Renal cortical epithelial cell (primary cell): ENCODE measurements around the gene BTN2A1. TPM values are rescaled to one million over a fixed set of nuclear protein-coding genes. Genes with fewer than 3 reads are reported as not detected.

Experiments
- DNase-seq: peaks from one replicate; pipeline ENCODE4 v3.0.0-alpha.2; 2011; ENCODE audit warnings: low read depth
- total RNA-seq: library from RNA; depleted of rRNA; stranded (reverse); fragments of >200 nt; gene quantifications from 2 replicates; pipeline ENCODE4 v1.2.3, GENCODE V29; 2014

The BTN2A1 gene
- total RNA-seq, 1 donor from 2014 or later: 13.5 TPM

GRCh38 chr6:26468829-26469228, 11.1 kb downstream of the BTN2A1 start:
- no peak for DNase-seq

- no peak for DNase-seq
These were observed 12.9 kb downstream of the BTN2A1 start for GRCh38 chr6:26470643-26471042.

DNA sequence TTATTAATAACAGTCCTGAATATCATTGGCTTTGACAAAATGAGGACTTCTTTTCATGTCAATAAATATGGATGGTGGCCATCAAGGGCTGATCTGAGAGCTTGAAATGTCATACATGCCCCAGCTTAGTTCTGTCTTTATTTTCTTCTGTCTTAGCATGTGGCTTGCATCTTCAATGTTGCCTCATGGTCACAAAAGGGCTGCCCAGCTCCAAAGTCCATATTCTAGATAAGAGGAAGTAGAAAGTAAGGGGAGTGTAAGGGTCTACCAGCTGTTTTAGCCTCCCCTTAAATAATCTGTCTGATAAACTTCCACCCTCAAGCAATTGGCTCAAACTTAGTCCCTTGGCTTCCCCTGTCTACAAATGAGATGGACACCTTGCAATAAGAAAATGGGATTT, 14.2 kb downstream of the BTN2A1 start:
- DNase-seq: no peak

GRCh38 chr6:26472549-26473290, 15.0 kb downstream of the BTN2A1 start:
- no peak for DNase-seq

- DNase-seq: no peak
These were observed 15.6 kb downstream of the BTN2A1 start for GRCh38 chr6:26473429-26473757.

DNA sequence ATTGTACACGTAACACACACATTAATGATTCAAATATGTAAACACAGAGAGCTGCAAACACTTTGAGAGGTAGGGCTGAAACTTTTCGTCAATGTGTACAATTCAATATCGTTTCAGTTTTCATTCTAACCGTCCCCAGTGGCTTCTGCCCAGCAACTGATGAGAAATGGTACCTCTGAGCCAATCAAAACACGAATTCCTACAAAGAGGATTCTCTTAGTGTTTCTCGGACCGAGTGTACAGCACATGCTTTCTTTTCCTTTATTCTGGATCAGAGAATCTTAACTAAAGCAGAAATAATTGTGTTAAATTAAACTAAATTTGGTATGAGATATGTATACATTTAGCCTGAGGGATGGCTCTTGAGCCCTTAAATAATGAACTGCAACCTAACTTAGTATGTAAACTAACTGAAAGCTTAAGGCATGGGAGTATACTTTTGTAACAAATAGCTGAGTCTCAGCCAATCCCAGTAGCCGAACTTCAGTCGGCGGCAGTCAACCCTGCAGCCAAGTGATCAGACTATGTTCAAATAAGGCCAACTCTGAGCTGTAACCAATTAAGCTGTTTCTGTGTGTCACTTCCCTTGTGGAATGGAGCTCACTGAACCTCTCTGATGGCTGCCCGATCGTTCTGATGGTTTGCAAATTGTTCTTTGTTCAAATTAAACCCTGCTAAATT, 16.1 kb downstream of the BTN2A1 start:
- DNase-seq: peak; percentile 99

GRCh38 chr6:26474439-26474881, 16.7 kb downstream of the BTN2A1 start:
- no peak for DNase-seq

GRCh38 chr6:26475823-26476729, 18.3 kb downstream of the BTN2A1 start:
- DNase-seq: peak; percentile 28

DNA sequence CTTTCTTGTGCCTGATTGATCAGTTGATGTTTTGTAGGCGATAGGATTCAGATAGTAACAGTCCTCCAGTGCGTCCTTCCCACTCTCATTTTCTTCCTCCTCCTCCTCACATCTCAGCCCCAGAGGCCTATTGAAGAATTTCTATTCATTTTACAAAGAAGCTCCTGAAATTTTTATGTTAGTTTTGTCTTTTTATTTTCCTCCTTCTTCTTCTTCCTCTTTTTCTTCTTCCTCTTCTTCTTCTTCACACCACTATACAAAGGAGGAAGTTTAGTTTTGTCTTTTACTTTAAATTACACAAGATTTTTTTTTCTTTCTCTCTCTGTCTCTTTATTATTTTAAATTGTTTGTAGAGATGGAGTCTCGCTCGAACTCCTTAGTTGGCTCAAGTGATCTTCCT, 19.1 kb downstream of the BTN2A1 start:
- no peak for DNase-seq

DNA sequence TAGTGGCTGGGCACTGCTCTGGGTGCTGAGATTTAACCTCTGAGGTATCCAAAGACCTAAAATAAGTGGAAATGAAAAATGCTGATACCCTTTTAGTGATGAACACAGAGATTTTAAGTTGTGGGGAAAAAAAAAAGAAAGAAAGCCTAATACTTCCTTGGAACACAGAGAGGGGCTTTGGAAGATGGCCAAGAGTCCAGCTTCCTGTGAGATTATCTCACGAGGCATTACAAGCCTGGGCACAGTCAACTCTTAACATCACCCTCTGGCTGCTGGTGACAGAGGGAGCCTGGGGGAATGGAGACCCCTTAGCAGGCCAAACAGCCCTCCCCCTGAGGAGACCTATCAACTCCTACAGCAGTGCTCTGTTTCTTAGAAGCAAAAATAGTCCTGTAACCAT, 19.7 kb downstream of the BTN2A1 start:
- no peak for DNase-seq

GRCh38 chr6:26478100-26478984, 20.6 kb downstream of the BTN2A1 start:
- no peak for DNase-seq

GRCh38 chr6:26478985-26479278, 21.2 kb downstream of the BTN2A1 start:
- DNase-seq: no peak

DNA sequence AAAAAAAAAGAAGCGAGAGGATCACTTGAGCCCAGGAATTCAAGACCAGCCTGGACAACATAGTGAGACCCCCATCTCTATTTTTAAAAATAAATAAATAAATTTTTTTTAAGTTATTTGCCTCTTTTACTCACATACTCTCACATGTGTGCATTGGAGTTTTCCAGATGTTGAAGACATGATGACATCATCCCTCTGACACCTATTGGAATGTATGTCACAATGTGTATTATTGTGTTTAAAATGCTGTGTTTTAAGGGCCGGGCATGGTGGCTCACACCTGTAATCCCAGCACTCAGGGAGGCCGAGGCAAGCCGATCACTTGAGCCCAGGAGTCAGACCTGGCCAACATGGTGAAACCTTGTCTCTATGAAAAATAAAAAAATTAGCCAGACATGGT, 24.6 kb downstream of the BTN2A1 start:
- no peak for DNase-seq

DNA sequence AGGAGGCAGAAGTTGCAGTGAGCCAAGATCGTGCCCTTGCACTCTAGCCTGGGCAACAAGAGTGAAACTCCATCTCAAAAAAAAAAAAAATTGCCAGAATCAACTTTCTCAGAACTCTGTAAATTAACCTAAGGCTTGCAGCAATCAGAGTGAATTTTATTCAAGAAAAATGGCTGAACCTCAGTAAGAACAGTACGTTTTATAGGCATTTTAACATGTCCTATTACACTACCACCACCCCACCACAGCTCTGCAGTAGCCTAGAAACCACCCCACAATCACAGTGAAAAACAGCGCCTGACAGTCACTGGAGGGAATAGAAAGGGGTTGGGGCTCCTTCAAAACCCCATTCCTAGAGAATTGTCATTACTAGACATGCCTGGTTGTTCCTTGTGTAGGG, 26.0 kb downstream of the BTN2A1 start:
- DNase-seq: no peak

GRCh38 chr6:26484161-26484560, 26.4 kb downstream of the BTN2A1 start:
- no peak for DNase-seq

GRCh38 chr6:26485112-26485780, 27.5 kb downstream of the BTN2A1 start:
- DNase-seq: no peak

- no peak for DNase-seq
These were observed 28.6 kb downstream of the BTN2A1 start for GRCh38 chr6:26486358-26486757.

DNA sequence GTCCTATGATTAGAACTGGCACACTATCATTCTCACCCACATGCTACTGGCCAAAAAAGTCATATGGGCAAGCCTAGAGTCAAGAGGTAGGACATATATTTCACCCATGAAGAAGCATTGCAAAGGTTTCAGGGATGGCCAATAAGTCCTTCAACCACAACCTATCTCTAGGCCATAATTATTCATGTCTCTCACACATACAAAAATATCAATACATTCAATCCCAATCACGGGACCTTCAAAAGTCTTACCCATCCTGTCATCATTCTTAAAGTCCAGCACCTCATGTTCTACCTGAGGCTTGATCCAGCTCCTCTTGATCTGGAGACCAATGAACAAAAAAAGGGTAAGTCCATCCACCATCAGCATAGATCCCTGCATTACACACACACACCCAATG, 29.7 kb downstream of the BTN2A1 start:
- DNase-seq: no peak

DNA sequence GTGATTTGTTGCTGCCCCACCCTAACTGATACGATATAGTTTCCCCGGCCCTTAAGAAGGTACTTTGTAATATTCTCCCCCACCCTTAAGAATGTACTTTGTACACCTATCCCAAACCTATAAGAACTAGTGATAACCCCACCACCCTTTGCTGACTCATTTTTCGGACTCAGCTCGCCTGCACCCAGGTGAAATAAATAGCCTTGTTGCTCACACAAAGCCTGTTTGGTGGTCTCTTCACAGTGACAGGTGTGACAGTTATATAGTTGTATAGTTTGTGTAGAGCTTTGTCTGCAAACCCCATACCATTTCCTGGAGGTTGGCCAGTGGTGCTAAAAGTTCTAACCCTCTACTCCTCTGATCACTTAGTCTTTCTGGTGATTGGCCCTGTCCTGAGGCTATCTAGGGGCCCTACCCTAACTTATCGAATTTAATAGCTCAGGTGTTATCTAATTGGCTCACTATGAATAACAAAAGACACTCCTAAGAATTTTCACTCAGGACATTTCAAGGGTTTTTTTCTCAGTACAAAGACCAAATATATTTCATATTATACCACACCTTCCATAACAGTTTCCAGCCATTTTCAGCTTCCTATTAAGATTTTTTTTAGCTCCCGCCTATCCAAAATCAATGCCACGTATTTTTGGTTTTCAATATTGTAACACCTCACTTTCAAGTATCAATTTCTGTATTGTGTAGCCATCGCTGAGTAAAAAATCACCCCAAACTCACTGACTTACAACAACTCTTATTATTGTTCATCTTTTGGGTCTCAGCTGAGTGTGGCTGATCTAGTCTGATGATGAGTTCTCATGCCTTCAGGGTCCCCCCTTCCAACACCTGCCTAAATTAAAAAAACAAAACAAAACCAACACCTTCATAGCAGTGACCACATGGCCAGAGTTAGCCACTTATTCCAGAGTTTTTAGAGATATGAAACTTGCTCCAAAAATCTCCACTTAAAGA, 32.5 kb downstream of the BTN2A1 start:
- DNase-seq: no peak

DNA sequence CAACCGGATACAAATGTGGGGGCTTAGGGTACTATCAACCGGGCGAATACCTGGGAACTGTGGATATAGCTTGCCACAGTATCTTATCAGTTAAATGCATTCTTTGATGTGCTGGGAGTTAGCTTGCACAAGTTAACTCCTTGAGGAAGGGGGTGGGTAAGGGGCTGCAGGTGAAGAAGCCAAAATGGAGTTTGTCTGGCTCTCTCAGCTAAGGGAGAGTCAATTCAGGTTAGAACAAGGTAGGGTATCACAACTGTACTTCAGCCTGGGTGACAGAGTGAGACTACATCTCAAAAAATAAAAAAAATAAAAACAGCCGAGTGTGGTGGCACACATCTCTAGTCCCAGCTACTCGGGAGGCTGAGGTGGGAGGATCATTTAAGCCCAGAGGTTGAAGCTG, 33.8 kb downstream of the BTN2A1 start:
- DNase-seq: no peak
